Panc1 (cell line): ENCODE data around the gene SMNDC1.

Experiments
- CTCF ChIP-seq: fragments of 450-650 bp; IDR thresholded peaks from 2 replicates; pipeline ENCODE4 v1.5.1; 2017; ENCODE audit warnings: mild to moderate bottlenecking
- POLR2AphosphoS5 ChIP-seq: IDR thresholded peaks from 2 replicates; pipeline ENCODE4 v1.6.1; 2012; ENCODE audit warnings: mild to moderate bottlenecking, low read depth, low read length, moderate library complexity
- REST ChIP-seq, 2 experiments: IDR thresholded peaks; 2 replicates each; pipeline ENCODE4 v1.6.1; 2011 to 2012; ENCODE audit warnings: low read depth in 2 of 2, control low read depth in 1 of 2, low read length in 1 of 2, mild to moderate bottlenecking in 1 of 2, moderate library complexity in 1 of 2; ENCODE audit not compliant: insufficient read depth in 1 of 2

GRCh38 chr10:110259317-110259716 is 45.4 kb downstream of the SMNDC1 start:
- TF ChIP-seq CTCF (no peak), POLR2AphosphoS5 (no peak), REST (IDR thresholded peaks at IDR 0.05; ENCODE audit: insufficient read depth in 1 of 2, low read depth in 2 of 2, low read length in 1 of 2) (no peak)
